K562 (cell line): ENCODE measurements around the gene SORL1-AS1.

ENCODE experiments used
- CTCF ChIP-seq, 3 experiments: IDR thresholded peaks in 2 of 3; conservative IDR thresholded peaks in 1 of 3; 2 replicates each; pipeline ENCODE4 v1.5.1; 2011 to 2012; ENCODE audit warnings: low read length in 3 of 3, mild to moderate bottlenecking in 3 of 3, control low read depth in 2 of 3, improper control_type of control experiment in 1 of 3, inconsistent platforms in 1 of 3, low read depth in 1 of 3, mixed read lengths in 1 of 3, moderate library complexity in 1 of 3; ENCODE audit not compliant: insufficient read depth in 2 of 3
- EGR1 ChIP-seq: fragments of 450-650 bp; conservative IDR thresholded peaks from 2 replicates; pipeline ENCODE4 v1.6.1; 2017; ENCODE audit warnings: mild to moderate bottlenecking
- GABPA ChIP-seq: fragments of 200-800 bp; sonication (Bioruptor generic); conservative IDR thresholded peaks from 2 replicates; pipeline ENCODE4 v1.6.1; 2016; ENCODE audit warnings: low read depth, missing genetic modification characterization, missing compliant biosample characterization
- GTF2F1 ChIP-seq: IDR thresholded peaks from 2 replicates; pipeline ENCODE4 v1.6.1; 2011; ENCODE audit warnings: low read depth, low read length, improper control_type of control experiment
- HDAC6 ChIP-seq: IDR thresholded peaks from 2 replicates; pipeline ENCODE4 v1.6.1; 2012; ENCODE audit warnings: low read depth, mild to moderate bottlenecking, control low read depth, inconsistent platforms, low read length, moderate library complexity
- MBD1 ChIP-seq: fragments of 250-450 bp; sonication (Bioruptor Pico); IDR thresholded peaks from 2 replicates; pipeline ENCODE4 v1.8.0; 2022; ENCODE audit warnings: inconsistent platforms
- POLR2A ChIP-seq: fragments of 450-650 bp; conservative IDR thresholded peaks from 2 replicates; pipeline ENCODE4 v1.6.1; 2016
- TAF1 ChIP-seq: IDR thresholded peaks from 2 replicates; pipeline ENCODE4 v1.6.1; 2011; ENCODE audit warnings: mild to moderate bottlenecking, low read length, moderate library complexity; ENCODE audit not compliant: insufficient read depth, control insufficient read depth, severe bottlenecking; ENCODE audit errors: extremely low read depth
- ZBTB17 ChIP-seq: fragments of 450-650 bp; formaldehyde crosslinking; IDR thresholded peaks from 2 replicates; pipeline ENCODE4 v1.4.0; 2020; ENCODE audit warnings: mild to moderate bottlenecking
- ZNF124 ChIP-seq: sonication (generic); formaldehyde crosslinking; IDR thresholded peaks from 2 replicates; pipeline ENCODE4 v1.8.1; 2022; ENCODE audit warnings: missing genetic modification reagents
- ZNF280B ChIP-seq: fragments of 250-450 bp; sonication (Bioruptor Pico); IDR thresholded peaks from 2 replicates; pipeline ENCODE4 v1.5.1; 2021; ENCODE audit warnings: mild to moderate bottlenecking
- ZNF76 ChIP-seq: fragments of 250-450 bp; sonication (Bioruptor Pico); IDR thresholded peaks from 2 replicates; pipeline ENCODE4 v1.4.0; 2020; ENCODE audit warnings: mild to moderate bottlenecking, moderate library complexity, borderline replicate concordance

GRCh38 chr11:121450401-121450800, 2.4 kb downstream of the SORL1-AS1 start:
- TF ChIP-seq MBD1 (CRISPR knock-in tag) (no peak), GABPA (no peak), CTCF (IDR thresholded peaks at IDR 0.05 in 2 of 3, conservative IDR thresholded peaks at IDR 0.05 in 1 of 3; ENCODE audit: insufficient read depth in 2 of 3, low read depth in 1 of 3, low read length in 3 of 3) (no peak), ZBTB17 (CRISPR knock-in tag) (no peak), ZNF280B (CRISPR knock-in tag) (no peak), ZNF76 (CRISPR knock-in tag) (no peak), HDAC6 (no peak), ZNF124 (no peak), EGR1 (no peak), GTF2F1 (no peak), TAF1 (no peak), POLR2A (no peak)
